ENCODE measurements around the gene S100A11. TPM values are rescaled to one million over a fixed set of nuclear protein-coding genes. Genes with fewer than 3 reads are reported as not detected.
"Not testable (repeated sequence)": the region's sequence is repeated elsewhere in the genome, so short reads cannot be mapped to it uniquely, and the experiment has no call there.

The S100A11 gene
- polyA plus RNA-seq (2011; rRNA removed) = 693 and 1,000 TPM in 2 replicates
- polyA minus RNA-seq (2011; rRNA and poly(A)+ RNA removed) = 473 and 578 TPM in 2 replicates

DNA sequence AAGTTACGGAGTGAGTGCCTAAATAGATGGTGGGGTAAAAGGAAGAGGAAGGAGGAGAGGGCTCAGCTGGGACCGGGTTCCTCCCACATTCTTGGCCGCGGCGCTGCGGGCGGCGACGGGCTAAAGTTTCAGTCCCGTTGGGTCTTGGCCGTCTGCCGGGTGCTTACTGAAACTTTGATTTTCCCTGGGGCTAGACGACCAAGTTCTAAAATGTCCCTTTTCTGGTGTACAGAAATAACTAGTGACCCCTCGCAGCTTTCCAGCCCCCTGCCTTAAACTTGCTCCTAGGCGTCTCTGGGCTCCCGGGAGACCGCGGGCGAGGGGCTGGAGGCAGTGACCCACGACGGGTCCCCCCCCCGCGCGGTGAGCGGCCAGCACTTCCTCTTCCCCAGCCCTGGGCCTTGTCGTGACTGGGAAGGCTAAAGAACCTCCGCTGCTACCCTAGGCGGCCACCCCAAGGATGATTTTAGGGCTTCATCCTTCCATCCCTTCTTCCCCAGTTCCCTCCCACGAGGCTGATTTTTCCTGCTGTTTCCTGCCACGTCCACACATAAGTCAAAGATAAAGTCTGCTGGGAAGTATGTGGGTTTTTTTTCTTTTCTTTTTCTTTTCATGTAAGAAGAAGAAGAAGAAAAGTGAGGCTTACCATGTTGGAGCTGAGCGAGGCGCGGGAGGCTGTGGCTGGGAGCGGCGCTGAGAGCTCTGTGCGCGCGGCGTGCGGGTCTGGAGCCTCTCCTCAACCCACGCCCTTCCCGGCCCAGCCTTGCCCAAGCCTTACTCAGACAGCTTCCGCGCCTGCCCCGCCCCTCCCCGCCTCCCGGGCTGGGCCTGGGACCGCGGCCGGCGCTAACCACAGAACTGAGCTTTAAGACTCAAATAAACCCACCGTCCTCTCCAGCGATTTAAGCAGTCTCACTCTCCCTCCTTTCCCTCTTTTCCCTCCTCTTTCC lies at the start of gene S100A11:
TSS of gene S100A11 (minus strand) at position 738 of the 950 bp plus-strand sequence. CDS start at position 649, 89 bp downstream.
- peaks cover 12% of the 10 kb centered on the region for H3K27me3 ChIP-seq (ENCODE audit: control insufficient read depth, insufficient read depth, low read length)
- ChIA-PET POLR2A (interaction anchor here (1.4 to 2.2 kb wide), 2 partner anchors 12 to 128 kb away, joined by 7 to 21 read pairs; partner anchors contain the start of gene THEM4), CTCF (interaction anchor here (1.1 to 2.0 kb wide), 4 partner anchors 10 to 23 kb away, joined by 4 to 7 read pairs (median 5); no protein-coding TSS in a partner anchor)
- DNase-seq (ENCODE audit: low read depth, low spot score) = peak; percentile 55
- TF ChIP-seq, protein P1, sequence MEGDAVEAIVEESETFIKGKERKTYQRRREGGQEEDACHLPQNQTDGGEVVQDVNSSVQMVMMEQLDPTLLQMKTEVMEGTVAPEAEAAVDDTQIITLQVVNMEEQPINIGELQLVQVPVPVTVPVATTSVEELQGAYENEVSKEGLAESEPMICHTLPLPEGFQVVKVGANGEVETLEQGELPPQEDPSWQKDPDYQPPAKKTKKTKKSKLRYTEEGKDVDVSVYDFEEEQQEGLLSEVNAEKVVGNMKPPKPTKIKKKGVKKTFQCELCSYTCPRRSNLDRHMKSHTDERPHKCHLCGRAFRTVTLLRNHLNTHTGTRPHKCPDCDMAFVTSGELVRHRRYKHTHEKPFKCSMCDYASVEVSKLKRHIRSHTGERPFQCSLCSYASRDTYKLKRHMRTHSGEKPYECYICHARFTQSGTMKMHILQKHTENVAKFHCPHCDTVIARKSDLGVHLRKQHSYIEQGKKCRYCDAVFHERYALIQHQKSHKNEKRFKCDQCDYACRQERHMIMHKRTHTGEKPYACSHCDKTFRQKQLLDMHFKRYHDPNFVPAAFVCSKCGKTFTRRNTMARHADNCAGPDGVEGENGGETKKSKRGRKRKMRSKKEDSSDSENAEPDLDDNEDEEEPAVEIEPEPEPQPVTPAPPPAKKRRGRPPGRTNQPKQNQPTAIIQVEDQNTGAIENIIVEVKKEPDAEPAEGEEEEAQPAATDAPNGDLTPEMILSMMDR (IDR thresholded peaks at IDR 0.05; ENCODE audit: low read depth, low read length) = no peak
- no peaks in the 10 kb centered on the region for H3K9me3 ChIP-seq (ENCODE audit: control insufficient read depth, insufficient read depth, low read length)
- H3K4me3 ChIP-seq (ENCODE audit: low read depth, low read length) = peak within 1 kb of the TSS; percentile 74
- H3K27ac ChIP-seq (ENCODE audit: low read depth, low read length) = peak within 1 kb of the TSS; percentile 89

- Histone ChIP-seq H3K27ac (ENCODE audit: low read depth, low read length) (no peak overlapping the region), H3K27me3 (ENCODE audit: control insufficient read depth, insufficient read depth, low read length) (no peaks in the 10 kb centered on the region), H3K4me3 (ENCODE audit: low read depth, low read length) (no peak overlapping the region), H3K9me3 (ENCODE audit: control insufficient read depth, insufficient read depth, low read length) (no peaks in the 10 kb centered on the region)
- CTCF ChIA-PET = no interaction called here
- POLR2A ChIA-PET = no interaction called here
- no peak for DNase-seq (ENCODE audit: low read depth, low spot score)
- TF ChIP-seq, protein P1 (IDR thresholded peaks at IDR 0.05; ENCODE audit: low read depth, low read length) = no peak
These were observed 48.0 kb upstream of the S100A11 start for GRCh38 chr1:152084853-152085252.

GRCh38 chr1:152081026-152081425 lies 44.2 kb upstream of the S100A11 start:
- DNase-seq (ENCODE audit: low read depth, low spot score); H3K27ac ChIP-seq (ENCODE audit: low read depth, low read length); CTCF ChIA-PET; H3K27me3 ChIP-seq (ENCODE audit: control insufficient read depth, insufficient read depth, low read length); H3K9me3 ChIP-seq (ENCODE audit: control insufficient read depth, insufficient read depth, low read length); POLR2A ChIA-PET; H3K4me3 ChIP-seq (ENCODE audit: low read depth, low read length): not testable (repeated sequence)

DNA sequence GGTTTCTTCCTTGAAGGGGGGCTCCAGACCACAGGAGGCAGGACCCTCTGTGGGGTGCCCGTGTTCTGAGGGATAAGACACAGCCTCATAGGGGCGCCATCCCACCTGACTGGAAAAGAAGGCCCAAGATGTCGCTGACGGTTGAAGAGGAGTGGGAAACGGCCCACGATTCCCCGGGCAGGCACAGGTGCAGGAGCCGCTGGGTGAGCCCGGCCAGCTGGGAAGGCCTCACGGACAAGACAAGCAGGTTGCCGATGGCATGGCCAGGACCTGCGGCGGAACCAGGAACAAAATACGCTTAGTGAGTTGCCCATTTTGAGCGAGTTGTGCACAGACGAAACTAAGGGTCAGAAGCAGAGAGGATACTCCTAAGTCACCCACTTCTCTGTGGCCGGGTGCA lies 43.7 kb upstream of the S100A11 start:
- H3K9me3 ChIP-seq (ENCODE audit: control insufficient read depth, insufficient read depth, low read length); H3K27ac ChIP-seq (ENCODE audit: low read depth, low read length); DNase-seq (ENCODE audit: low read depth, low spot score); POLR2A ChIA-PET; H3K27me3 ChIP-seq (ENCODE audit: control insufficient read depth, insufficient read depth, low read length); CTCF ChIA-PET; H3K4me3 ChIP-seq (ENCODE audit: low read depth, low read length): not testable (repeated sequence)

- Histone ChIP-seq H3K9me3 (ENCODE audit: control insufficient read depth, insufficient read depth, low read length) (no peaks in the 10 kb centered on the region), H3K27me3 (ENCODE audit: control insufficient read depth, insufficient read depth, low read length) (no peaks in the 10 kb centered on the region), H3K4me3 (ENCODE audit: low read depth, low read length) (no peak overlapping the region), H3K27ac (ENCODE audit: low read depth, low read length) (no peak overlapping the region)
- DNase-seq (ENCODE audit: low read depth, low spot score) = no peak
- TF ChIP-seq, protein P1 (IDR thresholded peaks at IDR 0.05; ENCODE audit: low read depth, low read length) = no peak
- CTCF ChIA-PET = no interaction called here
- POLR2A ChIA-PET = no interaction called here
These were observed 42.1 kb upstream of the S100A11 start for GRCh38 chr1:152078831-152079441.
